ENCODE data around the gene THBD.

- no peak for TF ChIP-seq REST (IDR thresholded peaks at IDR 0.05; ENCODE audit: insufficient read depth in 1 of 2, low read depth in 2 of 2, low read length in 1 of 2)
- TF ChIP-seq CTCF (IDR thresholded peaks at IDR 0.05) = no peak
These were observed 29.0 kb upstream of the THBD start for GRCh38 chr20:23078351-23079015.
